Activated T-helper 1 cell treated with anti-CD3 and anti-CD28 coated beads, Interleukin-2, amount 50 U/mL, for 16 hours (primary cell): ENCODE results near the gene PMAIP1.

Experiments
- DNase-seq, 2 donors: peaks; one replicate each; pipeline ENCODE4 v3.0.0-alpha.2; 2020; ENCODE audit warnings: low read depth in 1 of 2, low spot score in 1 of 2

The PMAIP1 gene

GRCh38 chr18:59952283-59953007 lies 52.6 kb downstream of the PMAIP1 start:
- DNase-seq = no peak
